AG09309 (cell line): ENCODE data around the gene HPSE2.

Source experiments
- DNase-seq: peaks from one replicate; pipeline ENCODE4 v3.0.0-alpha.2; 2010; ENCODE audit warnings: low read depth
- H3K4me3 ChIP-seq: 2 replicates; pipeline ENCODE4 v1.5.1; 2011; ENCODE audit warnings: mild to moderate bottlenecking, low read depth, low read length, moderate library complexity; ENCODE audit not compliant: control insufficient read depth
- TF ChIP-seq, protein P1 (sequence below): IDR thresholded peaks from 2 replicates; pipeline ENCODE4 v1.5.1; 2011; ENCODE audit warnings: mild to moderate bottlenecking, low read depth, low read length, inconsistent platforms; ENCODE audit not compliant: insufficient read depth, control insufficient read depth; ENCODE audit errors: missing control alignments

The HPSE2 gene

DNA sequence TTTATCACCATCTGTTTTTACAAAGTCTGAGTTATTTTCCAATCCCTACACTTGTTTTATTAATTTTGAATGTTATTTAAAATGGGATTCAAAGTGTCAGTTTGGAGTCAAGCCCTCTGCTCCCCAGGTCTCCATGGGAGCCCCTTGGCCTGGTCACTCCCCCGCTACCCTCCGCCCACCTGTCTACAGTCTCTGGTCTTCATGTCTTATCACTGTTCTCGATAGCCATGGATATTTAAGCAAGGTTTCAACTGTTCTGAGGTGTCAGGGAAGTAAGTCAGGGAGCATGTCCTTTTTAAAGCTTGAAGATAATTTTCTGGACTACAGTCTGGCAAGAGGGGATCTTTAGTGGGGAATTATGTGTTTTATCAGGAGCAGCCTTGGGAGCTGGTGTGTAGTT lies 769.8 kb downstream of the HPSE2 start:
- TF ChIP-seq, protein P1, sequence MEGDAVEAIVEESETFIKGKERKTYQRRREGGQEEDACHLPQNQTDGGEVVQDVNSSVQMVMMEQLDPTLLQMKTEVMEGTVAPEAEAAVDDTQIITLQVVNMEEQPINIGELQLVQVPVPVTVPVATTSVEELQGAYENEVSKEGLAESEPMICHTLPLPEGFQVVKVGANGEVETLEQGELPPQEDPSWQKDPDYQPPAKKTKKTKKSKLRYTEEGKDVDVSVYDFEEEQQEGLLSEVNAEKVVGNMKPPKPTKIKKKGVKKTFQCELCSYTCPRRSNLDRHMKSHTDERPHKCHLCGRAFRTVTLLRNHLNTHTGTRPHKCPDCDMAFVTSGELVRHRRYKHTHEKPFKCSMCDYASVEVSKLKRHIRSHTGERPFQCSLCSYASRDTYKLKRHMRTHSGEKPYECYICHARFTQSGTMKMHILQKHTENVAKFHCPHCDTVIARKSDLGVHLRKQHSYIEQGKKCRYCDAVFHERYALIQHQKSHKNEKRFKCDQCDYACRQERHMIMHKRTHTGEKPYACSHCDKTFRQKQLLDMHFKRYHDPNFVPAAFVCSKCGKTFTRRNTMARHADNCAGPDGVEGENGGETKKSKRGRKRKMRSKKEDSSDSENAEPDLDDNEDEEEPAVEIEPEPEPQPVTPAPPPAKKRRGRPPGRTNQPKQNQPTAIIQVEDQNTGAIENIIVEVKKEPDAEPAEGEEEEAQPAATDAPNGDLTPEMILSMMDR: no peak
- H3K4me3 ChIP-seq: no peak overlapping the region
- no peak for DNase-seq

DNA sequence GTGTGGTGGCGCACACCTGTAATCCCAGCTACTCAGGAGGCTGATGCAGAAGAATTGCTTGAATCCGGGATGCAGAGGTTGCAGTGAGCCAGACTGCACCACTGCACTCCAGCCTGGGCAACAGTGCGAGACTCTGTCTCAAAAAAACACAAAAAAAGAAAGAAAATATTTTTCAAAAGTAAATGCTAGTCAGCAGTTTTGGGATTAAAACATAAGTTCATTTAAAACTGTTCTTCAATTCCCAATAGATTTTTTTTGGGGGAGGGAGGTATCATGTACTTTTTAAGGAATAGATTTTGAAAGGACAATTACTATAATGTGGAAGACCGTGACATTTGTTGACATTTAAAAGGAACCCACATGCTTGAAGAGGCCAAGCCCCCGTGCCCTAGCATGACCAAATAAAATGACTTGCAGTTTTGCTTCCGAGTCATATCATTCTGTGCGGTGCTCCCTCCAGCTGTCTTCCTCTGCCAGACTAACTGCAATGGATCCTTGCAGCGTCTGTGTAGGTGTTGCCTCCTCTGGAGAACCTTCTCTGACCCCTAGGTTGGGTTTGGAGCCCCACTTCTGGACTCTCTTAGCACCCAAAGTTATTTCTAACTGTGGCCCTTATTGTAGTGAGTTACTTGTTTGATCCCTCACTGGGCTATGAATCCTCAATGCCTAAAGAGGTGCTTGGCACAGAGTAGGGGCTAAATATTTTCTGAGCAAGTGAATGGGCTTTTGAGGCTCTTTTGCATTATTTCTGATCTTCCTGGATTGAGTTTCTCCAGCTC lies 771.5 kb downstream of the HPSE2 start:
- no peak for DNase-seq
- TF ChIP-seq, protein P1: no peak
- H3K4me3 ChIP-seq: no peak overlapping the region

DNA sequence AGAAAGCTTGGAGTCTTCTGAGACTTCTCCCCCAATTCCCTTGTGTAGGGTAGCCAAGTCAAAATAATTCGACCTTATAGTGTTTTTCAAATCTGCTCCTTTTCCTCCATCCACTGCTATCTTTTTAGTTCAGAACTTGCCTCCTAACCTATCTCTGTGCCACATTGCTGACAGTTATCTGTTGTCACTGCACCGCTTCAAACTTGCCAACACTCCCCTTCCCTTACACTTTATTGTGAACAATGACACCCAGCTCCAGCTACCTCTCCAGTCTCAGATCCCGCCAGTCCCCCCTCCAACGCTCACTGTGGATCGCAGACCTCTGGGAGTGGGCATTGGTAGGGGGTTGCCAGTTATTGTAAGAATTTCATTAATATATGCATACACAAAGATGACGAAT lies 772.6 kb downstream of the HPSE2 start:
- no peak overlapping the region for H3K4me3 ChIP-seq
- TF ChIP-seq, protein P1: no peak
- DNase-seq: no peak

DNA sequence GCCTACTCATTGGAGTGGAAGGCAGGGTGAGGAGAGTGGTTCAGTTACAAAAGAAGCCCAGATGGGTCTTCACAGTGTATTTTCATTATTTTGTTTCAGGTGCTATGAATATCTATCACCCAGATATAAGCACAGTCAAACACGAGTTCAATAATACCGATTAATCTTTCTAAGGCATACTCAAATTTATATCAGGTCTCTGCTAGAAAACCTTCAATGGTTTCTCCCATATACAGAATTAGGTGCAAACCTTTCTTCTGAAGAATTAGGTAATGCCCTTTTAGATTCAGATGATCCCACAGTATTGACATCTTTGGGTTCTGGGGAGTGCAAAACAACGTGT lies 774.2 kb downstream of the HPSE2 start:
- TF ChIP-seq, protein P1: no peak
- DNase-seq: no peak
- H3K4me3 ChIP-seq: no peak overlapping the region

DNA sequence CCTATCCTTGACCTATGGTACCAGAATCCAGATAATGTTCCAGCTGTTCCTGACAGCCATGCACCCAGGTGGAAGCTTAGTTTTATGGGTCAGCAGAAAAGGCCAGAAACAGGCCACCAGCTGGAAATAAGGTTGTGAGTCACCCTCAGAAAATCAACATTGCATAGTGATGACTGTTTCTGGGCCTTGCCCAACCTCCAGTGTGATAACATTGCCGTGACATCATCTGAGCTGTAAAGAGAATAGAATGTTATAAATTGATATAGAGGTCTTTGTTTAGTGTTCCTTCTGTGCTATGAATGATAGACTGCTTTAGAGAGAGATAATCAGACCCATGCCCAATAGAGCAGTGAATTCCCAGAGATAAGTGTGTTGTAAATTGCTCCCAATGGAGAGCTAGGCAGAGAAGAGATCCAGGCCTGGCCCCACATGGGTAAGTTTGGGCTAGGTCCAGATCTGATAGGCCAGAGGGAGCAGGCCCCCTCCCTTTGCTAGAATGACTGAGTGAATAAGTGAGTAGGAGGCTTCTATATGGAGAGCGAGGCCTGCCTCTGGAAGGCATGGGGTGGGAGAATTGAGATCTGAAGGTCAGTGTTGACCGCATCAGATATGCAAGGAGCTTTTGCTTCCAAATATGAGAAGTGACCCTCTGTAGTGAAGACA lies 774.7 kb downstream of the HPSE2 start:
- TF ChIP-seq, protein P1: no peak
- DNase-seq: peak; percentile 60
- H3K4me3 ChIP-seq: no peak overlapping the region

DNA sequence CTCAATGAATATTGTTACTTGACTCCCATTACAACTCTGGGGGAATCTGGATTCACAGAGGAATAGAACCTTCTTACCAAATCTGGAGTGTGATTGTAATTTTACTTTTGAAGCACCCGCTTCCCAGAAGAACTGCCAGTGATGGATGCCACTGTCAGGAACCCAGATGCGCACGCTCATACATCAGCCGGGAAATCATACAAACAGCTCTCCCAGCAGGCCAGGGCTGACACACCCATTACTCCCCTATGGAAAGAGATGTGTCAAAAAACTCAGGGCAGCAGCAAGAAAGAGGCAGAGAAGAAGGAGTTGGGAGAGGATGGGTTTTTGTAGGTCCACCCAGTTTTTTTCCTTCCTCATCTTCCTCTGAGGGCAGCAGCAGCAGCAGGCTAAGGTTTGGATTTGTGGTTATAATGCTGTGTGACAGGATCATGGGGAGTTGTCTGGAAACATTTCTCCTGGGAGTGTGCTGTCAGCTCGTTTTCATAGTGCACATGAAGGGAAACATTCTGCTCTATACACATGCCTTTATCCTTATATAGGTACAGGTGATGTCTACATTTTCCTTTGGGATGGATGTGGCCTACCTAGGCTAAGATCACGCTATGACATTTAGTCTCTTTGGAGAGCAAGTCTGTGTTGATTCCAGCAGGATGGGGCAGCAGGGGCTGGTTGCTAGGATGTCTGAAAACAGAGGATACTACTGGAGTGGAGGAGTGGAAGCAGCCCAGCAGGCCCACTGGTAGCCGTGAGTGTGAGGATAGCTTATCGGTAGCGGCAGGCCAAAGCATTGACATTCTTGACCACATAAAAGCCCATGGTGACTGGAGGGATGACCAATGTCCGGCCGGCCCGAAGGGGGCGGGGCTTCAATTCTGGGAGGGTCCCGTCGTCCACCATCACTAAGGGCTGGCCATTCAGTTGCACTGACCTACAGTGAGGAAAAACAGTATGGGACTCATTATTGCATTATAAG lies 776.6 kb downstream of the HPSE2 start:
- DNase-seq: no peak
- TF ChIP-seq, protein P1: no peak
- H3K4me3 ChIP-seq: no peak overlapping the region
